IPS DF 19.7 (cell line): Measurements from ENCODE around the gene SYNE1.
"Not testable (repeated sequence)": the region's sequence is repeated elsewhere in the genome, so short reads cannot be mapped to it uniquely, and the experiment has no call there.

Experiments used
- DNase-seq: peaks from one replicate; pipeline ENCODE4 v3.0.0-alpha.2; 2013; ENCODE audit warnings: low read depth, low spot score

SYNE1 gene, protein sequence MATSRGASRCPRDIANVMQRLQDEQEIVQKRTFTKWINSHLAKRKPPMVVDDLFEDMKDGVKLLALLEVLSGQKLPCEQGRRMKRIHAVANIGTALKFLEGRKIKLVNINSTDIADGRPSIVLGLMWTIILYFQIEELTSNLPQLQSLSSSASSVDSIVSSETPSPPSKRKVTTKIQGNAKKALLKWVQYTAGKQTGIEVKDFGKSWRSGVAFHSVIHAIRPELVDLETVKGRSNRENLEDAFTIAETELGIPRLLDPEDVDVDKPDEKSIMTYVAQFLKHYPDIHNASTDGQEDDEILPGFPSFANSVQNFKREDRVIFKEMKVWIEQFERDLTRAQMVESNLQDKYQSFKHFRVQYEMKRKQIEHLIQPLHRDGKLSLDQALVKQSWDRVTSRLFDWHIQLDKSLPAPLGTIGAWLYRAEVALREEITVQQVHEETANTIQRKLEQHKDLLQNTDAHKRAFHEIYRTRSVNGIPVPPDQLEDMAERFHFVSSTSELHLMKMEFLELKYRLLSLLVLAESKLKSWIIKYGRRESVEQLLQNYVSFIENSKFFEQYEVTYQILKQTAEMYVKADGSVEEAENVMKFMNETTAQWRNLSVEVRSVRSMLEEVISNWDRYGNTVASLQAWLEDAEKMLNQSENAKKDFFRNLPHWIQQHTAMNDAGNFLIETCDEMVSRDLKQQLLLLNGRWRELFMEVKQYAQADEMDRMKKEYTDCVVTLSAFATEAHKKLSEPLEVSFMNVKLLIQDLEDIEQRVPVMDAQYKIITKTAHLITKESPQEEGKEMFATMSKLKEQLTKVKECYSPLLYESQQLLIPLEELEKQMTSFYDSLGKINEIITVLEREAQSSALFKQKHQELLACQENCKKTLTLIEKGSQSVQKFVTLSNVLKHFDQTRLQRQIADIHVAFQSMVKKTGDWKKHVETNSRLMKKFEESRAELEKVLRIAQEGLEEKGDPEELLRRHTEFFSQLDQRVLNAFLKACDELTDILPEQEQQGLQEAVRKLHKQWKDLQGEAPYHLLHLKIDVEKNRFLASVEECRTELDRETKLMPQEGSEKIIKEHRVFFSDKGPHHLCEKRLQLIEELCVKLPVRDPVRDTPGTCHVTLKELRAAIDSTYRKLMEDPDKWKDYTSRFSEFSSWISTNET (N-terminal part only)

DNA sequence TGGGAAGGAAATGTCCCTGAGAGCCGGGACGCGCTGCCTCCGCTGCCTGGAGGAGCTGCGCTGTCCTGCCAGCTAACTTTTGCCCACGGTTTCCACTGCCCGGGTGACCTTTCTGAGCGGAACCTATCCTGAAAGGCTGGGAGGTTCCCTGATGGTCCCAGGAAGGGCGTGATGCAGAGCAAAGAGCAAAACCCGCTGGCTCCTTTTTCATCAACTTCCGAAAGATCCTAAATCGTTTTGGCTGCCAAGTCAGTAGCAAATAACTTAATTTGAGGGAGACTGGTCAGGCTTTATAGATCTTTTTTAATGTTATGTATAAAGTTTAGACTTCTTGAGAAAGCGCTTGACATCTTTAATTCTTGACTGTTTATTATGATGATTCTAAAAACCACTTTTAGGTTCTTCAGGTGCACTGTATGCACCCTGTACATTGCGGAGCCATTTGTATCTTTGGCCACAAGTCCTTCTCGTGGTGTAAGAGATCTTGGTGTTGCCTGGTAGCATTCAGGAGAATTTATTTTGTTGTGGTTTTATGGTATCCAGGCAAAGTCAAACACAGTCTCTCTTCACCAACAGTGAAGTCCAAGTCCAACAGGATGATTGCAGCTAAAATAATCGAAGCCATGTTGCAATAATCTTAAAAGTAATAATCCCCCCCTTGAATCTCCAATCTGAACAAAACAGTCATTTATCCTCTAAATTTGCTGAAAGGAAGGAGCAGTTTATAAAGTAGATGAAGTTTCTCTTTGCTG is at the start of gene SYNE1:
Gene SYNE1, minus strand, starts transcription at position 67 of the 752 bp plus-strand sequence. CDS start 9,031 bp downstream, outside the sequence.
- no peak for DNase-seq

DNA sequence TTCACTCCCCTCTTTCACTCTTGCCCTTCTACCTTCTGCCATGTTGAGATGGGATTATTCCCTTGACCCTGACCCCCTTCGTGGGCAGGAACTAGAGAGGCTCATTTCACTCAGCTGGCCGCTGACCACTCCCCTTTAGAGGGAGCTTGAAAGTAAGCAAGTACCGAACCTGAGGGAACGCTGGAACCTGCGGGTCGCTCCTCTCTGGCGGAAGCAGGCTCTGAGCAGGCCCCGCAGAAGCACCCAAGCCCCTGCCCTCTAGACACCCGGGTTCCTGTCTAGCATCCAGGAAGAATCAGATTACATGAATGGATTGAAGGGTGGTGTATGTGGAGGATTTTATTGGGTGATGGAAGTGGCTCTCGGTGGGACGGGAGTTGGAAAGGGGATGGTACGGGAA is 48.7 kb upstream of the SYNE1 start:
- no peak for DNase-seq

DNA sequence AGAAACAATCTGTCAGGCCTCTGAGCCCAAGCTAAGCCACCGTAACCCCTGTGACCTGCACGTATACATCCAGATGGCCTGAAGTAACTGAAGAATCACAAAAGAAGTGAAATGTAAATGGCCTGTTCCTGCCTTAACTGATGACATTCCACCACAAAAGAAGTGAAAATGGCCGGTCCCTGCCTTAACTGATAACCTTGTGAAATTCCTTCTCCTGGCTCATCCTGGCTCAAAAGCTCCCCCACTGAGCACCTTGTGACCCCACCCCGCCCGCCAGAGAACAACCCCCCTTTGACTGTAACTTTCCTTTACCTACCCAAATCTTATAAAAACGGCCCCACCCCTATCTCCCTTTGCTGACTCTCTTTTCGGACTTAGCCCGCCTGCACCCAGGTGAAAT is 45.8 kb upstream of the SYNE1 start:
- not testable (repeated sequence) for DNase-seq

DNA sequence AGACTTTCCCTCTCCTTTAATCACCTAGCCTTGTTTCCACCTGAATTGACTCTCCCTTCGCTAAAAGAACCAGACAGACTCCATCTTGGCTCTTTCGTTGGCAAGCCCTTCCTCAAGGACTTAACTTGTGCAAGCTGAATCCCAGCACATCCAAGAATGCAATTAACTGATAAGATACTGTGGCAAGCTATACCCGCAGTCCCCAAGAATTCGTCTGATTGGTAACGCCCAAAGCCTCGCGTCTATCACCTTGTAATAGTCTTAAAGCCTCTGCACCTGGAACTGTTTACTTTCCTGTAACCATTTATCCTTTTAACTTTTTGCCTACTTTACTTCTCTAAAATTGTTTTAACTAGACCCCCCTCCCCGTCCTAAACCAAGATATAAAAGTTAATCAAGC is 45.0 kb upstream of the SYNE1 start:
- DNase-seq = no peak

DNA sequence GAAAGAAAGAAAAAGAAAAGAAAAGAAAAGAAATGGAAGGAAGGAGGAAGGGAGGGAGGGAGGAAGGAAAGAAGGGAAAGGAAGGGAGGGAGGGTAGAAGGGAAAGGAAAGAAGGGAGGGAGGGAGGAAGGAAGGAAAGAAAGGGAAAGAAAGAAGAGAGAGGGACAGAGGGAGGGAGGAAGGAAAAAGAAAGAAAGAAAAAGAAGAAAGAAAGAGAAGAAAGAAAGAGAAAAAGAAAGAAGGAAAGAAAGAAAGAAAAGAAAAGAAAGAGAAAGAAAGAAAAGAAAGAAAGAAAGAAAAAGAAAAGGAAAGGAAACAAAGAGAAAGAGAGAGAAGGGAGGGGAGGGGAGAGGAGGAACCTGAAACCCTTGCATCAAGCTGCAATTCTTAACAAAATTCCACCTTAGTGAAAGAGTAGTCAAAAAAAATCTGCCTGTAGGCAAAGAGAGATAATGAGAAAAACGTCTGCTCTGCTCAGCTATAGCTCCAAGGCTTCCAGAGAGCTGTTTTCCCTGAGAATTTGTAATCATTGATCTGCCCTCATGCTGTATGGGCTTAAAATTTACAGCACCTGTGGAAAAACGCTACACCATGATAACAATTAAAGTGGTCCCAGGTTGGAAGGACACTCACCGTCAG is 43.8 kb upstream of the SYNE1 start:
- no peak for DNase-seq

DNA sequence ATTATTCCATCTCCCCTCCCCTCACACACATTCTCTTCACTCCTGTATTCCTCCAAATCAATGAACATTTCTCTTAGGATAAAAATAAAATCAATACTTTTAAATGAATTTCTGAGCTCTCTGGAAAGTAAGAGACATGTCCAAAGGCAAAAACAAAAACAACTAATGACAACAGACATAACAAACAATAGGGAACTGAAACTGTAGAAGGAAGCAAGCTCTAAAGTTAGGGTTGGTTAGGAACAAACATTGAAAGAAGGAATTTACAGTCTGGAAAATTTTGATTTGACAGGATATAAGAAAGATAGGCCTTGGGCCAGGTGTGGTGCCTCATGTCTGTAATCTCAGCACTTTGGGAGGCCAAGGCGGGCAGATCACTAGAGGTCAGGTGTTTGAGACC is 43.0 kb upstream of the SYNE1 start:
- no peak for DNase-seq

DNA sequence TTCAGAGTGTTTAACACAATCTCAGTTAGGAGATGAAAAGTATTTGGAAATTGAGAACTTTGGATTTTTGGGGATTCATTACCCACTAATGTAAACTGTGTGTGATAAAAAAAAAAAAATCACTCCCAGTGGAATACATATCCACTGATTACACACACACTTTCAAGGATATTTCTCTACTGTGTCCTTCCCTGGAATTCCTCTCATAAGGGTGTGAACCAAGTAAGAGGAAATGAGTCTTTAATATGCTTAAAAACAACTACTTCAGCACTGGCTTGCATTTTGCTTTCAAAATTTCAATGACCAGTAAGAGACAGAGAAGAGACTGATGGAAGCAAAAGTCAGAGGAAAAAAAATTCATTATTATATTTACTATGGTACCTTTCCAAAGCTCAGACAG is 36.1 kb upstream of the SYNE1 start:
- no peak for DNase-seq

DNA sequence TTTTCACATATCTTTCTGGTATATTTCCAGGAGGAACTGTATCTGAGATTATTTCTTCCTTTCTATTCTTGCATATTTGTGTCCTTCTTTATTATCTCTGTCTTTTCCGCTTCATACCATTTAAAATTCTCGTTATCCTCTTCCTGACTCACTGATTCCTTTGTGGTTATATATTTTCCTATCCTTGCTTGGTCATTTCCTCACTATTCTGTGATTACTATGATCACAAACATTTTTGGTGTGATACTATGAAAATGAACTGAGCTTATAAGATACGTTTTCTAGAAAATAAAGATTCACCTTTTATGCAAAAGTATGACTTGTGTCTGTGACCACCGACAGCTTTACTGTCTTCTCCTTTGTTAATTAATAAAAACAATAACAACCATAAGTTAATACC is 34.0 kb upstream of the SYNE1 start:
- DNase-seq = no peak

DNA sequence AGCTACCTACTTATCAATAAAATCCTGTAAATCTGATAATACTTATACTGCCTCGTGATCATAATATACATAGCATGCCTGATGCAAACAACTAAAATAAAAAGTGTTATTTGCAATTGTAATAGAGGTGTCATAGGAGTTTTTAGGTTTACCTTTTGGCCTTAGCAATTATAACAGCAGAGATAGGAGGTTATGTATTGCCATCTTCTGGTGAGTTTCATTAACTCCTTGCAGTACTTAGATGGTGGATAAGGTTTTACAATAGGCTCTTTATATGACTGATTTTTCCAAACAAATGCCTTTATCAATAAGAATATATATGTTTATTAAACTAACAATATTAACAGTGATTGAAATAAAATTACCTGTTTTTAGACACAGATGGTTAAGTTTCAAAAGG is 32.7 kb upstream of the SYNE1 start:
- DNase-seq = no peak

DNA sequence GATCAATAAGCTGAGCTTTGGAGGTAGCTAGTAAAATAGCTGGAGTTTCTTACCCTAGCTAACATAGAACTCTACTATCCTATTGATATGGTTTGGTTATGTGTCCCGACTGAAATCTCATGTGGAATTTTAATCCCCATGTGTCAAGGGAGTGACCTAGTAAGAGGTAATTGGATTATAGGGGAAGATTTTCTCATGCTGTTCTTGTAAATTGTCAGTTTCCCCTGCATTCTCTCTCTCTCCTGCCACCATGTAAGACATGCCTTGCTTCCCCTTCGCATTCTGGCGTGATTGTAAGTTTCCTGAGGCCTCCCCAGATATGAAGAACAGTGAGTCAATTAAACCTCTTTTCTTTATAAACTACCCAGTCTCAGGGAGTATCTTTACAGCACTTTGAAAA is 24.6 kb upstream of the SYNE1 start:
- no peak for DNase-seq

DNA sequence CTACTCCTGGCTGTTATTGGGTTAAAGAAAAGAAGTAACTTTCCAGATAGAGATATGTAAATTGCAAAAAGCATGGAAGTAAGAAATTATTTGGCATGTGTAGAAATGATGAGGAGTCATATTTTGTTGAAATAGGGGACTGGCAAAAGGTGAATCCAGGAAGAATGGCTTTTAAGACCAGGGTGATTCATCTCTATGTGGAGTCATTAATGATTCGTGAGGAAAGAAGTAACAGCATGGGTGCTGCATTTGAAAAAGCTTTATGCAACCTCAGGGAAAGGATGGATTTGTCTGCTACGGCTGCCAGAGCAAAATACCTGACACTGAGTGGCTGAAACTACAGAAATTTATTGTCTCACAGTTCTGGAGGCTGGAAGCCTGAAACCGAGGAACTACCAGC is 14.8 kb upstream of the SYNE1 start:
- DNase-seq = no peak

DNA sequence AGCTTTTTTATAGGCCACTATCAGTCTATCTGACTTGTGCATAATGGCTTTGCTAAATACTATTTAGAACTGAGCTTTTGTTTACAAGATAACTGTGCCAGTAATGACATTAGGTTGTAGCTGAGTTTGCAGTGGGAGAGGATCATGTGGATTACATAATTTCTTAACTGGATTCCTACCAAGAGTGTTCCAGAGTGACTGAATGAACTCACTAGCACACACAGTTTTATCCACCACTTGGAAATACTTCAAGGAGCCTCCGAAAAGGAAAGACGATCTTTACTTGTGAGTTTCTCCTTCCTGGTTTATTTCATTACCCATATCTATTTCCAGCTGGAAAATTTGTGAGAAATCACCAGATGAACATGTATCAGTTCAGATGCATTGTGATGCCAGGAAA is 10.9 kb upstream of the SYNE1 start:
- DNase-seq = no peak

DNA sequence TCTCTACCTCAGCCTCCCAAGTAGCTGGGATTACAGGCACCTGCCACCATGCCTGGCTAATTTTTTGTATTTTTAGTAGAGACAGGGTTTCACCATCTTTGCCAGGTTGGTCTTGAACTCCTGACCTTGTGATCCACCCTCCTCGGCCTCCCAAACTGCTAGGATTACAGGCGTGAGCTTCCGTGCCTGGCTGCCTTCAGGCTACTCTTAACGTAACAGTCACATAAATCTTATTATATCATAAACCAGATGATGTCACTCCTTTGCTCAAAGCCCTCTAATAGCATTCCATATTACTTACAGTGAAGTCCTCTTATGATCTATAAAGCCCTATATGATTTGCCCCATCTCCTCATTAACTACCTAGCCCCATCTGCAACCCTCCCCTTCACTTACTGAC is 9.6 kb upstream of the SYNE1 start:
- DNase-seq = not testable (repeated sequence)

DNA sequence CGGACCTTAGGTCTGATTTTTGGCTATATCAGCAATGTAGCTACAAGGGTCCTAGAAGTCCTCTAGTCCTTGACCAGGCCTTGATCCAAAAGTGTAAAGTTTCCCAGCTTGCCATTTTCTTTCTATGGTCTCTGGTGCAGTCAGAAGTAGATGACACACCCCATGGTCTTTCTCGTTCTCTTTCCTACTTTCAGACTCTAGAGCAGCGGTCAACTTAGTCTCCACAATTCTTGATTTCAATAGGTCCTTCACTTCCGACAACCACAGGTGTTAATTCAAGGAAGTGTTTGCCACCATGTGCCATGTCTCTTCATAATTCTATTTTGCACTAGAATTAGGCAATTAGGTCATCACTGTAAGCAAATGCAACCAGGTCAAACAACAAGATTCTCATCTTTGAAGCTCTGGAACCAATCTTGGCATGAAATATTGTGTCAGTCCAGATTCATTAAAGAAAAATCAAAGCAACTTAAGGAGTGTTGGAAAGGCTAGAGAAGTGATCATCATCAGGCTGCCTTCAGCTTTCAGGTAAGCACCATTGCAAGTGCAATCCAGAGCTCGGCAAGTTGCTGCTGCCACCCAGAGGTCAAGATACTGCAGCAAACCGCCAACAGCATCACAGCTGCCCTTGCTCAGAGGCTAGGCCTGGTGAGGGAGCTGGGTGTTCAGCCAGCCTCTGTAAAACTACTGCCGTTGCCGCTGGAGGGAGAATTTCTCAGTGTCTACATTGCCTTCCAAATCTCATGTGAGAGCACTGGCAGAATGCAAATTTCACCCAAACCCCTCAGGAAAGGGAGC is 5.6 kb upstream of the SYNE1 start:
- peak; percentile 54 for DNase-seq

DNA sequence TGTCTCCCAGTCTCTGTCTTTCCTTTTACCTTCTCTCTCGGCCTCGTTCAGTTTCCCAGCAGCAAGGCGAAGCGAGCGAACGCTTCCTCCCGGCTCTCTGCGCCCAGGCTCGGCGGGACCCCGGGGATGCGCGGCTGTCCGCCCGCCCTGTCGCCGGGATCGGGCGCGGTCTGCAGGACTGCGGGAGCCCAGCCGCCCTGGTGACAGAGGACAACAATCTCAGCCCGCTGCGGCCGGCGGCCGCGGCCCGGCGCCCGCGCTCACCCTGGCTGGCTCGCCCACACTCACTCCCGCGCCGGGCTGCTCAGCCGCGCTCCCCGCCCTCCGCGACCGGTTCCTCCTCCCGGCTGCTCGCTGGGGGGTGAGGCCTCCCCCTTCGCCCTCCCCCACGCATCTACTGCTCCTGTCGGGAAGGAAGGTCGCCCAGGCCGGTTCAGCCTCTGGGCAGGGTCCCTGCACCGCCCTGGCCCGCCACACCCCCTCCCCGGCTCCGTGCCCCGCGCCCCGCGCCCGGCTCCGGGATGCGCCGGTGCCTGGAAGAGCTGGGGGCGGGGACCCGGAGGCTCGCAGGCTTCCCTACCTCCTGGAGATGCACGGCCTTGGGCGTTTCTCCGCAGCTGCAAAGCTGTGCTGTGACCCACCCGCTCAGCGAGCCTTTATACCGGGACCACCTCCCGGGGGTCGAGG is 410 bp downstream of the SYNE1 start:
- DNase-seq = no peak

DNA sequence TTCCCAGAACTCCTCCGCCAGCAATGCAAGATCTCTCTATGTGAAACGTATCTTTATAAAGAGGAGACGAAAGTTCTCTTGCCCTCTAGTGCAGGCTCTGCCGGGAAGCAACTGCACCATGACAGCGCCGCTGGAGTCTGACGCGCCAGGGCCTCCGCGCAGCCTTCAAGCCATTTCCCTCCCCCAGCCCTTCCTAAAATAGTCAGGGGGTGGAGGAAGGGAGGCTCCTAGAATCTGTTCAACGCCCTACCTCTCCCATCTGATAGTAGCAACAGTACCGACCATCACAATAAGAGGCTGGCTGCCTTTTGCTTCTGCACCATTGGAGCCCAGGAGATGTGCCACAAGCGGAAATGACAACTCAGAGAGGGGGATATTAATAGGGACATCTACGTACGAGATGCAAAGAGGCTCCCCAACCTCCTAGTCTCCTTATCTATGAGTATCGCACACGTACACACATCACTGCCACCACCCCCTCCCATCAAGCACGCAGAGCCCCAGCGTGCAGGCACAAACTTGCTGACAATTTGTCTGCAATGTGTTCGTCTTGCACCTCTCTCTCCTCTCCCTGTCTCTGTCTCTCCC is 1.0 kb downstream of the SYNE1 start:
- no peak for DNase-seq

DNA sequence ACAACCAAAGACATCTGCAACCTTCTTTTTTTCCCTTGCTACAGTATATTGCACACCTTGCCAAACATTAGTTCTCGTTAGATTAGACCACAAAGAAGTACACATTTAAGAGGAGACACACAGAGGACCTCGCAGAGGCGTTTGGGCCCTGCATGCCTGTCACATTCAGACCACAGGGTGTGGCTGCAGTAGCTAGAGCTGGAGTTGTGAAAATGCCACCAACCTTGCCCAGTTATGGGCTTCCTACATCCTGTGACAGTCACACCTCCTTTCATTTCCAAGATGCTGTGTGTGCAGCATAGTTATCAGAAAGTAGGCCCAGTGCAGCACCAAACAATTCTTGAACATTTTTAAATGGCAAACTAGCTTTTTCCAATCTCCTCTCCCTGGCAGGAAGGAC is 2.4 kb downstream of the SYNE1 start:
- DNase-seq = no peak

DNA sequence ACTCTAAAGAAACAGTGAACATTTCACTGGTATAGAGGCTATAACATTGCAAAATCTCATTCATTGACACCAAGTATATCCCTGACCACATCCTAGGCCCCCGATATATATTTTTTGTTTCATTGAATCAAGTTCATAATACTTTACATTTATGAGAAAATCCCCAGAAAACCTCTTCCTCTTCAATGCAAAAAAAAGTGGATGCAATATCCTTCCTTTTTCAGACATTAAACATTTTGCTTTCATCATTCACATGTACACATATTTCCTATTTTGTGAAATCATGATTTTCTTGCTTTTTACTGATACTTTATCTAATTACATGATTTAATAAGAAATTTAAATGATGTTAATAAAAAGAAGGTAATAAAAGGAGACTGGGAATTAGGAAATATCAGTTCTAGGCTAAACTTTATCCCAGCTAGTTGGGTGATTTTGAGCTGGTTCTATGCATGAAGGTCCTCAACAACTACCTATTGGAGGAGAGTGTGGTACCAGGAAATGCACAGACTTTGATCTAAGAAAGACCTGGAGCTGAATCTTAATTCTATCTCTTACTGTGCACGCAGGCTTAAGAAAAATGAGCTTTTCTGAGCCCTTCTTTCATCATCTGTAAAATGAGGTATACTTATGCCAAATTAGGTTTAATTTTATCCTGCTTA is 4.9 kb downstream of the SYNE1 start:
- no peak for DNase-seq

DNA sequence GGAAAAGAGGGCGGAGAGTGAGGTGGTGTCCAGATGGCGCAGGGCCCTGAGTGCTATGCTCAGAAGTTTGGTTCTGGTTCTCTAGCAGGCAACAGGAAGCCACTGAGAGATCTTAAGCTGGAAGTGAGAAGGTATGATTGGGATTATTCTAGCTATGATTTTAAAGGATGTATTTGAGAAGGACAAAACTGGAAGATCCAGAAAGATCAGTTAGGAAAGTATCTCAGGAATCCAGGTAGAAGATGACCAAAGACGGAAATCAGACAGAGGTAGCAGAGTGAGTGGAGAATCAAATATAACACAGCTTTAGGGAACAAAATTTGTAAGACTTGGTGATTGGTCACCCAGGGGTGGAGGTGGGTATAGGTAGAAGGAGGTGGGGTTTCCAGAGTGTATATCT is 5.8 kb downstream of the SYNE1 start:
- no peak for DNase-seq
